HG03159 (cell line): ENCODE data around the gene GPC2.
"Not testable (repeated sequence)": the region's sequence is repeated elsewhere in the genome, so short reads cannot be mapped to it uniquely, and the experiment has no call there.

Experiments used
- ATAC-seq: cut with Tn5 transposase; IDR thresholded peaks from one replicate; pipeline ENCODE4 v1.9.1; 2021; ENCODE audit warnings: mild to moderate bottlenecking, moderate library complexity; ENCODE audit not compliant: unreplicated experiment

The GPC2 gene

GRCh38 chr7:100177045-100178001 lies at the start of gene GPC2, which contains the start of gene STAG3:
TSS of gene GPC2 (minus strand) at chr7:100177381. CDS start at chr7:100177199, 182 bp downstream.
TSS of gene STAG3 (plus strand) at chr7:100177918. CDS start at chr7:100180557, 2,639 bp downstream.
- peak; percentile 84 for ATAC-seq

GRCh38 chr7:100224891-100225290 lies 47.7 kb upstream of the GPC2 start:
- not testable (repeated sequence) for ATAC-seq

GRCh38 chr7:100223376-100223927 lies 46.3 kb upstream of the GPC2 start:
- not testable (repeated sequence) for ATAC-seq

- ATAC-seq, result no peak
These were observed 45.4 kb upstream of the GPC2 start for GRCh38 chr7:100222445-100223132.

GRCh38 chr7:100221767-100222444 lies 44.7 kb upstream of the GPC2 start:
- ATAC-seq, result no peak

- ATAC-seq, result peak; percentile 48
These were observed 44.1 kb upstream of the GPC2 start for GRCh38 chr7:100221231-100221718.

- peak; percentile 3 for ATAC-seq
These were observed 43.5 kb upstream of the GPC2 start for GRCh38 chr7:100220586-100221230.

GRCh38 chr7:100219801-100220585 lies 42.8 kb upstream of the GPC2 start, which contains the start of gene PVRIG:
TSS of gene PVRIG (plus strand) at chr7:100219949. CDS start at chr7:100219971, 22 bp downstream.
- ATAC-seq, result not testable (repeated sequence)

GRCh38 chr7:100219271-100219737 lies 42.1 kb upstream of the GPC2 start:
- ATAC-seq, result no peak

GRCh38 chr7:100217934-100218333 lies 40.8 kb upstream of the GPC2 start:
- not testable (repeated sequence) for ATAC-seq

- ATAC-seq, result no peak
These were observed 38.7 kb upstream of the GPC2 start for GRCh38 chr7:100215895-100216294.

- not testable (repeated sequence) for ATAC-seq
These were observed 37.2 kb upstream of the GPC2 start for GRCh38 chr7:100214356-100214755.

- ATAC-seq, result no peak
These were observed 36.5 kb upstream of the GPC2 start for GRCh38 chr7:100213672-100214071.

GRCh38 chr7:100212631-100213286 lies 35.6 kb upstream of the GPC2 start:
- ATAC-seq, result no peak

GRCh38 chr7:100211342-100211780 lies 34.2 kb upstream of the GPC2 start:
- no peak for ATAC-seq

- ATAC-seq, result no peak
These were observed 33.6 kb upstream of the GPC2 start for GRCh38 chr7:100210805-100211204.

GRCh38 chr7:100209493-100209892 lies 32.3 kb upstream of the GPC2 start:
- ATAC-seq, result no peak

GRCh38 chr7:100208911-100209408 lies 31.8 kb upstream of the GPC2 start:
- peak; percentile 76 for ATAC-seq
